ENCODE data around the gene IWS1.

- TF ChIP-seq SUZ12 (IDR thresholded peaks at IDR 0.05), result no peak
- TF ChIP-seq SP1 (IDR thresholded peaks at IDR 0.05), result no peak
- no peak for TF ChIP-seq L3MBTL2 (conservative IDR thresholded peaks at IDR 0.05)
Observed at GRCh38 chr2:127562936-127563335, 36.6 kb upstream of the IWS1 start.

Measured in HEK293T (cell line).